ENCODE measurements around the gene KRT6C.

GRCh38 chr12:52446367-52447045 lies 27.1 kb downstream of the KRT6C start:
- no peak for TF ChIP-seq CTCF (conservative IDR thresholded peaks at IDR 0.05)
- no peak for TF ChIP-seq ZFX (IDR thresholded peaks at IDR 0.05)

All from C4-2B (cell line).